ENCODE results near the gene CDKN1C.

Gene CDKN1C

DNA sequence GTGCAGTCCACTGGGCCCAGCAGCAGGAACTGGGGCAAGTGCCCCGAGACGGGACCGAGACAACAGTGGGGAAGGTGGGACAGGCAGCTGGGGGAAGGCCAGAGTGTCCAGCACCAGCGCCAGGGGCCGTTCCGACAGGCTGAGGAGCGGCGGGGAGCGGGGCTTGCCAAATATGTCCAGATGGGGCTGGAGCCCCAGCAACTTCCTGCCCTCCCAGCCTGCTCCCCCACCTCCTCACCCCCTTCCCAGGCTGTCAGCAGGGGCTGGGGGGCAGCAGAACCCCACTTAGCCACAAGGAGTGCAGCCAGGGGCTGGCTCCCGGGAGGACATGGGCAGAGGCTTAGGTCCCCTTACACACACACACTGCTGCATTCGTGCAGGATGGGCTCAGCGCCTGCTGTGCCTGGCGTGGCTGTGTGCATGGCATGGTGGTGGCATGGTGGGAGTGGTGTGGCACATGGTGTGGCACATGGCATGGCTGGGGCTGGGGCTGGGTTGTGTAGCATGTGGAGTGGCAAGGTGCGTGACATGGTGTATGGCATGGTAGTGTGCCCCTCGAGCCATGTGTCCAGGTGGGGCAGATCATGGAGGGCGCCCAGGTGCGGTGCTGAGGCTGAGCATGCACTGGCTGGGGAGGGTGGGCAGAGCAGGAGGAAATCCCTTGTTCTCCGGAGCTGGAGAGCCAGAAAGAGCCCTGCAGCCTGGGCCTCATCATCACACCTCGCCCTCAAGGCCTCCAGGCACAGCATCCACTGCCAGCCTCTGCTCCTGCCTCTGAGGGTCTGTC, 51.7 kb downstream of the CDKN1C start:
- in situ Hi-C loops (cut with HindIII; ENCODE audit: low sequenced_read_pairs), result no loop called here
- TF ChIP-seq, protein P1, sequence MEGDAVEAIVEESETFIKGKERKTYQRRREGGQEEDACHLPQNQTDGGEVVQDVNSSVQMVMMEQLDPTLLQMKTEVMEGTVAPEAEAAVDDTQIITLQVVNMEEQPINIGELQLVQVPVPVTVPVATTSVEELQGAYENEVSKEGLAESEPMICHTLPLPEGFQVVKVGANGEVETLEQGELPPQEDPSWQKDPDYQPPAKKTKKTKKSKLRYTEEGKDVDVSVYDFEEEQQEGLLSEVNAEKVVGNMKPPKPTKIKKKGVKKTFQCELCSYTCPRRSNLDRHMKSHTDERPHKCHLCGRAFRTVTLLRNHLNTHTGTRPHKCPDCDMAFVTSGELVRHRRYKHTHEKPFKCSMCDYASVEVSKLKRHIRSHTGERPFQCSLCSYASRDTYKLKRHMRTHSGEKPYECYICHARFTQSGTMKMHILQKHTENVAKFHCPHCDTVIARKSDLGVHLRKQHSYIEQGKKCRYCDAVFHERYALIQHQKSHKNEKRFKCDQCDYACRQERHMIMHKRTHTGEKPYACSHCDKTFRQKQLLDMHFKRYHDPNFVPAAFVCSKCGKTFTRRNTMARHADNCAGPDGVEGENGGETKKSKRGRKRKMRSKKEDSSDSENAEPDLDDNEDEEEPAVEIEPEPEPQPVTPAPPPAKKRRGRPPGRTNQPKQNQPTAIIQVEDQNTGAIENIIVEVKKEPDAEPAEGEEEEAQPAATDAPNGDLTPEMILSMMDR (IDR thresholded peaks at IDR 0.05; ENCODE audit: low read depth, low read length), result no peak
- H3K4me3 ChIP-seq (ENCODE audit: low read depth, low read length), result no peak overlapping the region
- no peak for DNase-seq (ENCODE audit: low read depth, low spot score)
